Calu3 (cell line): Measurements from ENCODE around the gene DBF4B. TPM values are rescaled to one million over a fixed set of nuclear protein-coding genes. Genes with fewer than 3 reads are reported as not detected.

ENCODE experiments used
- BruUV-seq: library from RNA; stranded (reverse); fragments of 400-500 nt; replicated peaks from 2 replicates; lab custom pipeline; 2021; lab: Mats Ljungman, UMichigan
- CTCF ChIA-PET: fragments of 300-600 bp; sonication (Branson Sonifier 250); formaldehyde crosslinking; loops from one replicate; lab custom pipeline; 2022; ENCODE audit warnings: antibody characterized with exemption; lab: Charles Lee
- DNase-seq: peaks from one replicate; pipeline ENCODE4 v3.0.0; 2022
- H3K27ac Mint-ChIP-seq: one replicate; pipeline ENCODE4 v1.8.0; 2022; ENCODE audit warnings: mixed read lengths; ENCODE audit not compliant: unreplicated experiment
- H3K27me3 Mint-ChIP-seq: one replicate; pipeline ENCODE4 v1.8.0; 2022; ENCODE audit warnings: mixed read lengths; ENCODE audit not compliant: unreplicated experiment
- H3K36me3 Mint-ChIP-seq: one replicate; pipeline ENCODE4 v1.8.0; 2022; ENCODE audit warnings: mild to moderate bottlenecking, moderate library complexity, mixed read lengths; ENCODE audit not compliant: insufficient read depth, unreplicated experiment
- H3K4me1 Mint-ChIP-seq: one replicate; pipeline ENCODE4 v1.8.0; 2022; ENCODE audit warnings: mild to moderate bottlenecking, low read depth, mixed read lengths; ENCODE audit not compliant: unreplicated experiment
- H3K4me3 Mint-ChIP-seq: one replicate; pipeline ENCODE4 v1.8.0; 2022; ENCODE audit warnings: mild to moderate bottlenecking, low read depth, moderate library complexity, mixed read lengths; ENCODE audit not compliant: unreplicated experiment
- H3K9me3 Mint-ChIP-seq: one replicate; pipeline ENCODE4 v1.8.0; 2022; ENCODE audit warnings: low read depth, mixed read lengths; ENCODE audit not compliant: unreplicated experiment
- intact Hi-C: fragments of 100-400 bp; cut with micrococcal nuclease; formaldehyde crosslinking; loops from one replicate; pipeline ENCODE4 v1.10.0; 2022; ENCODE audit not compliant: unreplicated experiment
- total RNA-seq: library from RNA; stranded (reverse); gene quantifications from 2 replicates; pipeline ENCODE4 v1.2.3, GENCODE V29; 2022
- TF ChIP-seq, protein P1 (sequence below): fragments of 200-600 bp; IDR thresholded peaks from one replicate; pipeline ENCODE4 v1.8.0; 2022; ENCODE audit warnings: antibody characterized with exemption; ENCODE audit not compliant: unreplicated experiment

DBF4B gene
- total RNA-seq, 1 experiment from 2014 or later = 47.4 TPM

DNA sequence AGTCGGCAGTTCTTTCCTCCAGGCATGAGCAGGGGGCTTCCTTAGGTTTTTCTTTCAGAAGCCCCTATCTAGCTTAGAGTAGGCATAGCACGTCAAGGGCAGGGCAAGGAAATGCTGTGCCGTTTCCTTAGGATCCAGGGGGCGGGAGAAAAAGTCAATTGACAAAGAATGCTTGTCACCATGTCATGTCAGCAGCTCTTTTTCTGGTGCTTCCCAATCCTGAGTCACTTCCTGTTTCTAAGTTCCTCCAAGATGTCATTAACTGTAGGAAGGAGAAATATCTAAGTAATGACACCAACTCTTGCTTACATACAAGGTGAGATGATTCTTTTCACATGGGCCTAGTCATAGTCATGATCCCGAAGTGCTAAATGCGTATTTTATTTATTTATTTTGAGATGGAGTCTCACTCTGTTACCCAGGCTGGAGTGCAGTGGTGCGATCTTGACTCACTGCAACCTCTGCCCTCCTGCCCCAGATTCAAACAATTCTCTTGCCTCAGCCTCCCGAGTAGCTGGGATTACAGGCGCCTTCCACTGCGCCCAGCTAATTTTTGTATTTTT is 86.5 kb downstream of the DBF4B start:
- Mint-ChIP-seq H3K4me1 (peaks cover 22% of the 10 kb centered on the region), H3K27ac (peak overlapping the region; percentile 23), H3K36me3 (peaks cover 43% of the 10 kb centered on the region), H3K27me3 (no peaks in the 10 kb centered on the region), H3K4me3 (no peak overlapping the region), H3K9me3 (no peaks in the 10 kb centered on the region)
- TF ChIP-seq, protein P1, sequence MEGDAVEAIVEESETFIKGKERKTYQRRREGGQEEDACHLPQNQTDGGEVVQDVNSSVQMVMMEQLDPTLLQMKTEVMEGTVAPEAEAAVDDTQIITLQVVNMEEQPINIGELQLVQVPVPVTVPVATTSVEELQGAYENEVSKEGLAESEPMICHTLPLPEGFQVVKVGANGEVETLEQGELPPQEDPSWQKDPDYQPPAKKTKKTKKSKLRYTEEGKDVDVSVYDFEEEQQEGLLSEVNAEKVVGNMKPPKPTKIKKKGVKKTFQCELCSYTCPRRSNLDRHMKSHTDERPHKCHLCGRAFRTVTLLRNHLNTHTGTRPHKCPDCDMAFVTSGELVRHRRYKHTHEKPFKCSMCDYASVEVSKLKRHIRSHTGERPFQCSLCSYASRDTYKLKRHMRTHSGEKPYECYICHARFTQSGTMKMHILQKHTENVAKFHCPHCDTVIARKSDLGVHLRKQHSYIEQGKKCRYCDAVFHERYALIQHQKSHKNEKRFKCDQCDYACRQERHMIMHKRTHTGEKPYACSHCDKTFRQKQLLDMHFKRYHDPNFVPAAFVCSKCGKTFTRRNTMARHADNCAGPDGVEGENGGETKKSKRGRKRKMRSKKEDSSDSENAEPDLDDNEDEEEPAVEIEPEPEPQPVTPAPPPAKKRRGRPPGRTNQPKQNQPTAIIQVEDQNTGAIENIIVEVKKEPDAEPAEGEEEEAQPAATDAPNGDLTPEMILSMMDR = no peak
- intact Hi-C loops = no loop called here
- DNase-seq = no peak
- CTCF ChIA-PET = interaction anchor here (0.5 to 1.5 kb wide), 4 partner anchors 14 to 90 kb away, joined by 3 to 8 read pairs (median 3); partner anchors contain the start of gene DBF4B
- no TSS peak for BruUV-seq

DNA sequence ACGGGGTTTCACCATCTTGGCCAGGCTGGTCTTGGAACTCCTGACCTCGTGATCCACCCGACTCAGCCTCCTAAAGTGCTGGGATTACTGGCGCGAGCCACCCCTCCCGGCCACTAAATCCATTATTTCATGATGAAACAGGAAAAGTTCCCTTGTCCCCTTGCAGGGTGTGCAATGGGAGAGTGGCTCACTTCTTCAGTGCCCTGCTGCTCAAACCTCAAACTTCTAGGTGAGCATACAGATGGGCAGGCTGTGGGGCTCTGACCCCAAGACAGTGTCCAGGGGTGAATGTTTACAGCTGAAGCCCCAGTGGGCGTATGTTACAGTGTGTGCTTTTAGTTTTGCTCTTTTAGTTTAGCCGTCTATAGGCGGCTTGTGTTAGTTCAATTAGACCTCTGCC is 87.0 kb downstream of the DBF4B start:
- peak overlapping the region; percentile 23 for H3K27ac Mint-ChIP-seq
- no peak overlapping the region for H3K4me3 Mint-ChIP-seq
- no peaks in the 10 kb centered on the region for H3K27me3 Mint-ChIP-seq
- intact Hi-C loops = no loop called here
- no TSS peak for BruUV-seq
- no peaks in the 10 kb centered on the region for H3K9me3 Mint-ChIP-seq
- peaks cover 22% of the 10 kb centered on the region for H3K4me1 Mint-ChIP-seq
- peaks cover 44% of the 10 kb centered on the region for H3K36me3 Mint-ChIP-seq
- no peak for DNase-seq
- TF ChIP-seq, protein P1 = no peak
- CTCF ChIA-PET = interaction anchor here (1.4 to 1.5 kb wide), 2 partner anchors 13 to 89 kb away, joined by 3 read pairs; no protein-coding TSS in a partner anchor

DNA sequence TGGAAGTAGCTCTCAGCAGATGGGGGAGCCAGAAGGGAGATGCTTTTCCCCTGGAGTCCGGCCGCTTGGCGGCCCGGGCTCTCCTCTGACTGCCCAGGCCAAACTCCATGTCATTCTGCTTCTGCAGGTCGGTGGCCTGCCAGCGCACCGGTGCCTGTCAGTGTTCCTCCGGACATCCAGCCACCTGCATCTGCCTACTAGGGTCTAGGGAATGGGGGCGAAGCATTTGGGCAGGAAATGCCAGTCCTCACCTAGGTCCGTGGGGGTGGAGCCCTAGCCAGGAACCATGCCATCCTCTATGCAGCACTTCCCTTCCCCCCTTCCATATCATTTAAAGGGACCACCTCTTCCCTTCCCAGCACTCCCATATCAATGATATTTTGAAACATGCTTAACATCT is 87.5 kb downstream of the DBF4B start:
- Mint-ChIP-seq H3K36me3 (peaks cover 48% of the 10 kb centered on the region), H3K27ac (no peak overlapping the region), H3K4me1 (peaks cover 22% of the 10 kb centered on the region), H3K27me3 (no peaks in the 10 kb centered on the region), H3K9me3 (no peaks in the 10 kb centered on the region), H3K4me3 (no peak overlapping the region)
- DNase-seq = no peak
- intact Hi-C loops = no loop called here
- TF ChIP-seq, protein P1 = no peak
- CTCF ChIA-PET = interaction anchor here (1.4 kb wide), 1 partner anchor 13 kb away, joined by 3 read pairs; no protein-coding TSS in a partner anchor
- no TSS peak for BruUV-seq

DNA sequence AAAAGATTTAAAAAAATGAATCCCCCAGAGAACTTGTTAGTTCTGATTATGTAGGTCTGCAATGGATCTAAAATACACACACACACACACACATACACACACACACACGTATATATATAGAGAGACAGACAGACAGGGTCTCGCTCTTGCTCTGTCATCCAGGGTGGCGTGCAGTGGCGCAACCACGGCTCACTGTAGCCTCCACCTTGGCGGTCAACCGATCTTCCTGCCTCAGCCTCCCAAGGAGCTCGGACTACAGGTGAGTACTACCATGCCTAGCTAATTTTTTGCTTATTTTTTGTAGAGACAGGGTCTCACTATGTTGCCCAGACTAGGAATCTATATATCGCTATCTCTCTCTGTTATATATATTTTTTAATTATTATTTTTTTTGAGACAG is 88.3 kb downstream of the DBF4B start:
- intact Hi-C loops = no loop called here
- TF ChIP-seq, protein P1 = no peak
- no TSS peak for BruUV-seq
- no peak overlapping the region for H3K4me3 Mint-ChIP-seq
- no peak overlapping the region for H3K27ac Mint-ChIP-seq
- H3K36me3 Mint-ChIP-seq = peaks cover 54% of the 10 kb centered on the region
- peaks cover 22% of the 10 kb centered on the region for H3K4me1 Mint-ChIP-seq
- H3K27me3 Mint-ChIP-seq = no peaks in the 10 kb centered on the region
- no peaks in the 10 kb centered on the region for H3K9me3 Mint-ChIP-seq
- CTCF ChIA-PET = no interaction called here
- DNase-seq = no peak
